Ureter (tissue), 1 donor: ENCODE measurements around the gene GALNT9. TPM values are rescaled to one million over a fixed set of nuclear protein-coding genes. Genes with fewer than 3 reads are reported as not detected.

ENCODE experiments used
- DNase-seq: peaks from one replicate; pipeline ENCODE4 v3.0.0-alpha.2; 2020; ENCODE audit warnings: low spot score
- total RNA-seq: library from RNA; stranded (reverse); gene quantifications from one replicate; pipeline ENCODE4 v1.2.4, GENCODE V29; 2023
- donor health status: DM: yes; HTN: yes; CAD: no.

GALNT9 gene
- total RNA-seq, 1 donor from 2014 or later, result 0.44 TPM

GRCh38 chr12:132326646-132327045, 2.7 kb downstream of the GALNT9 start:
- no peak for DNase-seq

GRCh38 chr12:132325733-132326130, 3.7 kb downstream of the GALNT9 start:
- no peak for DNase-seq

- DNase-seq, result no peak
Measured at GRCh38 chr12:132324841-132325732, 4.3 kb downstream of the GALNT9 start.

- no peak for DNase-seq
Measured at GRCh38 chr12:132324173-132324572, 5.2 kb downstream of the GALNT9 start.

GRCh38 chr12:132323171-132324010, 6.0 kb downstream of the GALNT9 start:
- no peak for DNase-seq

GRCh38 chr12:132322206-132323132, 6.9 kb downstream of the GALNT9 start:
- no peak for DNase-seq

GRCh38 chr12:132321321-132322118, 7.9 kb downstream of the GALNT9 start:
- no peak for DNase-seq

GRCh38 chr12:132320767-132321211, 8.6 kb downstream of the GALNT9 start:
- no peak for DNase-seq

GRCh38 chr12:132319991-132320570, 9.3 kb downstream of the GALNT9 start:
- DNase-seq, result no peak

- DNase-seq, result no peak
Measured at GRCh38 chr12:132319359-132319950, 9.9 kb downstream of the GALNT9 start.

- DNase-seq, result no peak
Measured at GRCh38 chr12:132318618-132319033, 10.8 kb downstream of the GALNT9 start.

GRCh38 chr12:132318135-132318534, 11.3 kb downstream of the GALNT9 start:
- no peak for DNase-seq

GRCh38 chr12:132317233-132317938, 12.0 kb downstream of the GALNT9 start:
- DNase-seq, result no peak

GRCh38 chr12:132316497-132317232, 12.7 kb downstream of the GALNT9 start:
- no peak for DNase-seq

- DNase-seq, result no peak
Measured at GRCh38 chr12:132315951-132316350, 13.4 kb downstream of the GALNT9 start.

GRCh38 chr12:132315507-132315906, 13.9 kb downstream of the GALNT9 start:
- no peak for DNase-seq

- no peak for DNase-seq
Measured at GRCh38 chr12:132314516-132315233, 14.7 kb downstream of the GALNT9 start.

- DNase-seq, result no peak
Measured at GRCh38 chr12:132314035-132314434, 15.4 kb downstream of the GALNT9 start.
